ENCODE measurements around the gene STAP1. TPM values are rescaled to one million over a fixed set of nuclear protein-coding genes. Genes with fewer than 3 reads are reported as not detected.
"Not testable (repeated sequence)": the region's sequence is repeated elsewhere in the genome, so short reads cannot be mapped to it uniquely, and the experiment has no call there.

STAP1 gene
- under 1 TPM in 4 of 5 donors, not detected in 1; 0.21 to 0.42 (median 0.28) TPM for polyA plus RNA-seq (ENCODE audit: insufficient read depth in 1 of 5, insufficient read length in 5 of 5, low replicate concordance in 1 of 5)
- long read RNA-seq, donor 1 = 0 reads
- long read RNA-seq, donor 2 = 0 reads
- long read RNA-seq, donor 3, partial matches to known transcripts = 89 of 89 reads
- long read RNA-seq, donor 3, other reads (novel, unspliced or antisense) = 0 of 89 reads
- long read RNA-seq, donor 4 = 0 reads
- long read RNA-seq, donor 5 = 0 reads
- long read RNA-seq, donor 6 = 0 reads
- long read RNA-seq, donor 7, partial matches to known transcripts = 0 of 1 reads
- long read RNA-seq, donor 7, other reads (novel, unspliced or antisense) = 0 of 1 reads
- long read RNA-seq, donor 8 = 0 reads

- DNase-seq = no peak
Observed at GRCh38 chr4:67558493-67558892, at the start of gene STAP1. STAP1 (plus strand) TSS chr4:67558727; CDS start chr4:67558810, 83 bp downstream.

GRCh38 chr4:67512501-67512900 lies 46.0 kb upstream of the STAP1 start:
- no peak for DNase-seq

- DNase-seq = no peak
Observed at GRCh38 chr4:67520141-67520540, 38.4 kb upstream of the STAP1 start.

GRCh38 chr4:67521506-67521905 lies 37.0 kb upstream of the STAP1 start:
- DNase-seq = no peak

GRCh38 chr4:67522230-67522629 lies 36.3 kb upstream of the STAP1 start:
- no peak for DNase-seq

- DNase-seq = no peak
Observed at GRCh38 chr4:67522851-67523671, 35.5 kb upstream of the STAP1 start.

GRCh38 chr4:67524140-67524539 lies 34.4 kb upstream of the STAP1 start:
- DNase-seq = not testable (repeated sequence)

- DNase-seq = no peak
Observed at GRCh38 chr4:67531379-67531962, 27.1 kb upstream of the STAP1 start.

GRCh38 chr4:67532397-67532796 lies 26.1 kb upstream of the STAP1 start:
- not testable (repeated sequence) for DNase-seq

GRCh38 chr4:67533112-67533511 lies 25.4 kb upstream of the STAP1 start:
- DNase-seq = no peak

- no peak for DNase-seq
Observed at GRCh38 chr4:67535280-67535840, 23.2 kb upstream of the STAP1 start.

- no peak for DNase-seq
Observed at GRCh38 chr4:67539830-67540229, 18.7 kb upstream of the STAP1 start.

- DNase-seq = no peak
Observed at GRCh38 chr4:67542076-67542475, 16.5 kb upstream of the STAP1 start.

GRCh38 chr4:67545199-67546003 lies 13.1 kb upstream of the STAP1 start, which contains the start of gene CENPC:
CENPC (minus strand) TSS chr4:67545503; CDS start chr4:67545355, 148 bp downstream.
- peak; percentile 94 to 95 for DNase-seq

- no peak for DNase-seq
Observed at GRCh38 chr4:67546004-67546356, 12.5 kb upstream of the STAP1 start.

GRCh38 chr4:67546971-67547370 lies 11.6 kb upstream of the STAP1 start:
- no peak for DNase-seq

- no peak for DNase-seq
Observed at GRCh38 chr4:67549123-67549522, 9.4 kb upstream of the STAP1 start.

GRCh38 chr4:67550451-67550850 lies 8.1 kb upstream of the STAP1 start:
- no peak for DNase-seq

GRCh38 chr4:67550857-67551256 lies 7.7 kb upstream of the STAP1 start:
- DNase-seq = no peak

GRCh38 chr4:67552146-67552792 lies 6.3 kb upstream of the STAP1 start:
- not testable (repeated sequence) for DNase-seq

- DNase-seq = no peak
Observed at GRCh38 chr4:67554096-67554495, 4.4 kb upstream of the STAP1 start.

Data from right lung (tissue), 10 donors.